CD4-positive, alpha-beta T cell treated with Interleukin-21 for 1 hour (primary cell): ENCODE data around the gene SLIT3.

Source experiments
- DNase-seq: peaks from one replicate; pipeline ENCODE4 v3.0.0-alpha.2; 2020

SLIT3 gene

GRCh38 chr5:168878135-168878745, 422.7 kb downstream of the SLIT3 start:
- DNase-seq, result no peak

- no peak for DNase-seq
These were observed 423.6 kb downstream of the SLIT3 start for GRCh38 chr5:168877132-168877892.

- DNase-seq, result no peak
These were observed 424.5 kb downstream of the SLIT3 start for GRCh38 chr5:168876419-168876818.

DNA sequence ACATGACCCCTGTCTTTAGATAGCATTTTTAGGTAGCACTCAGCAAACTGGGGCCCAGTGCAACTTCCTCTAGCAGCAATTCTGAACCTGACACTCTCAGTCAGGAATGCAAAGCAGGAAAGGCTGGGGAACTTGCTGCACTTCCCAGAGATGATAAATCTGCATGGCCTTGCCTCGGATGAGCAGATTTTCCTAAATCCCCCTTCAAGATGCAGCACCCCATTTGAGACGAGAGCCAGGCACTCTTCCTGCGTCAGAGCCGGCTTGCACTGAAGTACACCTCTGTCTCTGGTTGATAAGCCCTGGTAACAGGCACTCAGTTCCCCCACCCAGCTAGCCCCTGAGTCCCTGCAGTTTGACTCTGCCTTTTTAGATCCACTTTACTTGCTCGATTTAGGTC, 425.1 kb downstream of the SLIT3 start:
- DNase-seq, result no peak

DNA sequence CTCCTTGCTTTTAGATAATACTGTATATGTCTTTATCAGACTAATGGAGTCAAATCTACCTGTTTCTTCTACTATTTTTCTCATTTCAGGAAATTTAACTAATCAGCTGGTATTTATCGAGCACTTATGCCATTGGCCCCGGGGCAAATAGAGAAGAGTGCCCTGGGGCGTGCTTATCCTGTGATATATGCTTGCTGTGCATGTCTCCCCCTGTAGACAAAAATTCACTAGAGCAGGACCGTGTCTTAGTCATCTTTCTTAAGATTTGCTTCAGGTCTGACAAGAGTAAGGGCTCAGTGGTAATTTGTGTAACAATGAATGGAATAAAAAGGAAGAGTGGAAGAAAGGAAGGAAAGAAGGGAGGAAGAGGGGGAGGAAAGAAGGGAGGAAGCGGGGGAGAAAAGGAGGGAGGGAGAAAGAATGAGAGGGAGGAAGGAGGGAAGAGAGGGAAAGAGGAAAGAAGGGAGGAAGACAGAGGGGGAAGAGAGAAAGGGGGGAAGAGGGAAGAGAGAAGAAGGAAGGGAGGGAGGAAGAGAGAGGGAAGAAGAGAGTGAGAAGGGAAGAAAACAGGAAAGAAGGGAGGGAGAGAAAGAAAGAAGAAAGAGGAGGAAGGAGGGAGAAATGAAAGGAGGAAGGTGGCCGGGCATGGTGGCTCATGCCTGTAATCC, 426.1 kb downstream of the SLIT3 start:
- DNase-seq, result no peak

- no peak for DNase-seq
These were observed 428.7 kb downstream of the SLIT3 start for GRCh38 chr5:168872246-168872645.

GRCh38 chr5:168870910-168871309, 430.0 kb downstream of the SLIT3 start:
- DNase-seq, result no peak

GRCh38 chr5:168869615-168870227, 431.2 kb downstream of the SLIT3 start:
- no peak for DNase-seq

DNA sequence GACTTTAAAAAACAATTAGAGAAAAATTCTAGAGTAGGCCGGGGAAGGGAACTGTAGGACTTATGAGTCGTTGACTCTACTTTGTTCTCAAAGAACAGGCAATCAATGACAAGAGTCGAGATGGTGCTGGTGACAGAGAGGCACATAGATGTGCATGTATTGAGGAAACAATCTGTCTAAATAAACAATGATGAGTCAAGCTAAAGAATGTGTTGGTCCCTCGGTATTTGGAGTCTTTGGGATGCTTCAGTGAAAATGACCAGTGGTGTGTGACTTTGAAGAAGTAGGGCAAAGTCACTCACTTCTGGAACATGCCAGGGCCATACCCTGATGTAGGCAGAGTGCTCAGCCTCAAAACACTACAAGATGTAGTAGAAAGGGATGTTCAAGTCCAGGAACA, 433.7 kb downstream of the SLIT3 start:
- DNase-seq, result no peak

- no peak for DNase-seq
These were observed 435.0 kb downstream of the SLIT3 start for GRCh38 chr5:168865968-168866367.

DNA sequence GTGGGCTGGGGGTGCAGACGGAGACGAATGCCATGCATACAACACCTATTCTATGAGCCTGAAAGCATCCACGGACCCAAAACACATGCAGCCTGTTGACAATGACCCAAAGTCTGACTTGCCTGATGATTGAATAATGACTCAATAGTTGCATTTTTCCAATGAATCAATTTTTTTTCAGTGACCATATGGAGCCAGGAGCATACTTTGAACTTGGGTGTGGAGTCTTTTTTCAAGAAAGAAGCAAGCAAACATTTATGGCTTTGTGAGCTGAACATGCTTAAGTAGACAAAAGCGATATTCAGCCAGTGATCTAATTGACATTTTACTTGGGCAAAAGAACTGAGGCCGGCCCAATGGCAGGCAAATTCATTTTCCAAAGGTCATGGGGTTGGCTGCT, 437.9 kb downstream of the SLIT3 start:
- no peak for DNase-seq

DNA sequence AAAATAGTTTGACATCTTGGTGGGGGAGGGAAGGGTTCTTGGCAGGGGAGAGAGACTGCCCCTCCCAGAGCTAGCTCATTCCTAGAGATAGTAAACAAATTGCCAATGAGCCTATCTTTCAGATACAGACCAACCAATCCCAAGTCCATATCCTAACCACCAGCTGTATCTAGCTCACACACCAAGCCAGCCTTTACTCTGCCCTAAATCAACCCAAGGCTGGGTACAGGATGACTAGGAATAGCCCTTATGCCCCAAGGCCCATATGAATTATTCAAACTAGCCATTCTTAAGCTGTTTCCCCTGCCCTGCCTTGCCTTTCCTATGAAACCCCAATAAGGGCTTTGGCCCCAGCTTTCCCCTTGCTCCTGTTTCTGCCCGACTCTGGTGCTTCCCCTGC, 440.4 kb downstream of the SLIT3 start:
- no peak for DNase-seq

GRCh38 chr5:168860081-168860480, 440.9 kb downstream of the SLIT3 start:
- DNase-seq, result no peak

- no peak for DNase-seq
These were observed 441.5 kb downstream of the SLIT3 start for GRCh38 chr5:168859471-168859870.

DNA sequence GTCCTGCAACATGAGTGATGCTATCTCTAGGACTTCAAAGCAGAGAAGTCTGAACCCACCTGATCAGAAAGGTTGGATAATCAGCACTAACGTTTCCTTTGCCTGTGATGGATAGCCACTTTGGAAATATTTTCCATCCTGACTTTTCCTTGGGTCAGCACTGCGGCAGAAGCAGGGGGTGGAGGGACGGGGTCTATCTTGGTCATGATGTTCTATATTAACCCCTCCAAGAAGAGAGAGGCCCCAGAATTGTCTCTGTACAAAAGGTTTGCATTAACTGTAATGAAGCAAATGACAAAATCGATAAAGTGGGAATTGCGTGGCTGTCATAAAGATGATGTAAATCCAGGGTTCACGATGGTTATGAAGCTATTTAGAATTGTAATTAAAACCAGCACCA, 441.9 kb downstream of the SLIT3 start:
- no peak for DNase-seq

- no peak for DNase-seq
These were observed 442.6 kb downstream of the SLIT3 start for GRCh38 chr5:168858371-168858770.

DNA sequence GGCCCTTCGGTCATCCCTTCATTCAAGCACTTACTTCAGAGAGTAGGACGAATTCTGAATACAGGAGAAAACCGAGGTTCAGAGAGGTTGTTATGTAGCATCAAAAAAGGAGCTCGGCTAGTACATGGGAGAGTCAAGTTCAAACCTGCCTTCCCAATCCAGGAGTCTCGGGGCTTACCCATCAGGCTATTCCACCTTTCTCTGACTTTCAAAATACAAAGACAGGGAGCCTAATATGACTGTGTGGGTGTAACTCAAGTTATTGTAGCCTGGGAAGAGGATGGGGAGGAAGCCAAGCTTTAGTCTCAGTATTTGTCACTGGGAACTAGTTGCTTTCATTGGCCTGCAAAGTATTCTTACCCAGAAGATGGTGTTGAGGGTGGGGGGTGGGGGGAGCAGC, 447.0 kb downstream of the SLIT3 start:
- no peak for DNase-seq

DNA sequence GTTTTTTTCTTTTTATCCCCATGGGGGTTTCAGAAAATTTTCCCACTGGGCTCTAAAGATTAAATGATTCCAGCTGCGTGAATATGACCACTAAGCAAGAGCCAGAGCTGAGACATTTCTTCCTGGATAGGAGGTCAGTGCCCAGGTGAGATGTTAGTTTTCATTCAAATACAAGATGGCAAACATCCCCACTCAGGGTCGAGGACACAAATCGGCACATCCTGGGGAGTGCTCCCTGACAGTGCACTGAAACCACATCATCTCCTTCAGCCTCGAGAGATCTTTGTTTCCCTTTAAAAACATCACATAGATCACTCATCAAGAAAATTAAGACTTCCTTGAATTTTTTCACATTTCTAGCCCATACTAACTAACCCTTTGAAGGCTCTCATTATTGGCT, 448.6 kb downstream of the SLIT3 start:
- DNase-seq, result no peak

DNA sequence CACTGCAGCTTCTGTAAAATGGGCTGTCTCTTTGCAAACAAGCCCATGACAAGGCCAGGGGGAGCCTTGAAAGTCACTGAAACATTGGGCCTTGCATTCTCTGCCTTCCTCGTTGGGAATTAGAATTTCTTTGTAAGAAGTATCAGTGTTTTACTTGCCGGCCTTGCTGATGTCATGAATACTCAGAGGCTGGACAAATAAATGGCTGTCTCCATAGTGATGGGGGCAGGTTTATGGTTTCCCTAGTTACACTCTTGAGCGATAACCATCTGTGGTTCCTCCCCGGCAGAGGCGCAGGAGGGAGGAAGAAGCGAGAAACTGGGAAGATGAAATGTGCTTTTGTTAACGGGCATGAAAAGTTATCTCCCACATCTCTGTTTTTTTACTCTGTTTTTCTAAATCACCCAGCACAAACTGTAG, 449.0 kb downstream of the SLIT3 start:
- peak; percentile 67 for DNase-seq

- DNase-seq, result no peak
These were observed 450.3 kb downstream of the SLIT3 start for GRCh38 chr5:168850683-168851082.

DNA sequence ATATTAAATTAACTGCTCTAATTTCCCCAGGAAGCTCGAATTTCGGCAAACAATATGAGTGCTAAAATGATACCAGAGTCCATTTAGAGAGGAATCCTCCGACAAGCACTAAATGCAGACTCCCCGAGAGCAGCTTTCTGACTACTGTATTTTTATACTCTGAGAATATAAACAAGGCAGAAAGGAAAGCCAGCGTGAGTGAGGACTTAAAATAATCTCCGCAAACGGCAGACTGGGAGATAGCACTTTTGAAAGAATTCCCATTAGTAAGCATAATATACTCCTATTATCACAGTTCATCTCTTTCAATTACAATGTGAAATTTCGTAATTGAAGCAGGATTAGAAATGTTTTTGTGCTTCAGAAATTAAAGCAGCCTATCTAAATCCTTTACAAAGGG, 452.4 kb downstream of the SLIT3 start:
- DNase-seq, result no peak

DNA sequence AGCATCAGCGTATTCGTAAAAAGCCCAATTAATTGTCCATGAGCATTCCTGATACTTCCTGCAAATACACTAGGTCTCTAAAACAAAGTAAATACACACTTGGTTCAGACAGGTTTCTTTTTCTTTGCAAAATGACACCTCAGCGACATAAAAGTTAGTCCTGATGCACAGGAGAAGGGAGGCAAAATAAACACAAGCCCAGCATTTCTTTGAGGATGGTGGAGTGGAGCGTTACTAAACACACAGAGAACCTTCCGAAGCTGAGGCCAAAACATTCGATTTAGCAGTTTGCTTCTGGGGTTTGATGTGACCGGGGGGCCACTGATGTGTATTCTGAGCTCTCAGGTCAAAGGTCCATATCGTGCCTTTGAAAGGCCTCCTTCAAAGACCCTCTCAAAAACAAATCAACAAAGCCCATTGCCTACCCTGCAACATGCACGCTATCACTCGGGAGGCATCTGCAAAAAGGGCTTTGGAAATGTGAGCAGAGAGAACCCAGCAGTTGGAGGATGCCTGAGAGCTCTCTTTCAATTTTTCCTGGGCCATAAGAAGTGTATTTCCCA, 453.3 kb downstream of the SLIT3 start:
- DNase-seq, result no peak

DNA sequence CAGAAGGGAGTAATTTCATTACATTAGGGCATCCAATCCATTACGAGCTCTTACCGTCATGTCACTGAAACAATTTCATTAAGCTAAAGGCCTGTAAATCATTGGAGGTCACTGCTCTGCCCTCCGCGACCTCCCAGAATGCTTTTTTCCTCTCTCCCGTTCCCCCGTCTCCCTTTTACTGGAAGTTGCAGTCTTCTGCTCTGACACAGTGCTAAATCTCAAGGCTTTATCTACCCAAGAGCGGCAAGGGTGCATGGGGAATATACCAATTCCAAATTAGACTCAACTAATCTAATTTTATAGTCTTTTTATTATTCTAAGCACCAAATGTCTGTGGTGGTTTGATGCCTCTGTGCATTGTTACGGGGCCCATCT, 456.0 kb downstream of the SLIT3 start:
- DNase-seq, result no peak
